GM19238 (cell line): ENCODE measurements around the gene INTS1.
A peak's percentile ranks its signal among the peaks of the same experiment; 100 is the strongest.

Experiments used
- DNase-seq: peaks from one replicate; pipeline ENCODE4 v3.0.0; 2011; ENCODE audit warnings: low spot score; ENCODE audit not compliant: insufficient read length

INTS1 gene

GRCh38 chr7:1541431-1542162, 37.4 kb upstream of the INTS1 start:
- no peak for DNase-seq

GRCh38 chr7:1540776-1541271, 36.6 kb upstream of the INTS1 start:
- DNase-seq: no peak

- no peak for DNase-seq
Measured at GRCh38 chr7:1539882-1540775, 35.9 kb upstream of the INTS1 start.

- no peak for DNase-seq
Measured at GRCh38 chr7:1539181-1539881, 35.1 kb upstream of the INTS1 start.

GRCh38 chr7:1538544-1539180, 34.5 kb upstream of the INTS1 start:
- DNase-seq: no peak

- no peak for DNase-seq
Measured at GRCh38 chr7:1537535-1538412, 33.6 kb upstream of the INTS1 start.

- no peak for DNase-seq
Measured at GRCh38 chr7:1536743-1537534, 32.8 kb upstream of the INTS1 start.

GRCh38 chr7:1536455-1536742, 32.2 kb upstream of the INTS1 start:
- no peak for DNase-seq

- DNase-seq: no peak
Measured at GRCh38 chr7:1535701-1536454, 31.7 kb upstream of the INTS1 start.

- DNase-seq: no peak
Measured at GRCh38 chr7:1535100-1535458, 30.9 kb upstream of the INTS1 start.

GRCh38 chr7:1534330-1535099, 30.3 kb upstream of the INTS1 start:
- DNase-seq: no peak

GRCh38 chr7:1533547-1534329, 29.5 kb upstream of the INTS1 start:
- DNase-seq: peak; percentile 74

GRCh38 chr7:1533255-1533546, 29.0 kb upstream of the INTS1 start:
- no peak for DNase-seq

GRCh38 chr7:1532456-1533254, 28.5 kb upstream of the INTS1 start:
- peak; percentile 55 for DNase-seq

GRCh38 chr7:1531979-1532455, 27.8 kb upstream of the INTS1 start:
- DNase-seq: no peak

GRCh38 chr7:1531263-1531978, 27.2 kb upstream of the INTS1 start:
- peak; percentile 65 for DNase-seq
